NT2/D1 (cell line): ENCODE results near the gene HVCN1.
"Not testable (repeated sequence)": the region's sequence is repeated elsewhere in the genome, so short reads cannot be mapped to it uniquely, and the experiment has no call there.

ENCODE experiments used
- DNase-seq: peaks from one replicate; pipeline ENCODE4 v3.0.0-alpha.2; 2011; ENCODE audit warnings: low read depth, low spot score
- H3K27me3 ChIP-seq: 2 replicates; pipeline ENCODE4 v1.6.0; 2011; ENCODE audit warnings: mild to moderate bottlenecking; ENCODE audit not compliant: insufficient read length, insufficient read depth
- H3K36me3 ChIP-seq: 2 replicates; pipeline ENCODE4 v1.6.1; 2011; ENCODE audit warnings: mild to moderate bottlenecking, low read length, mixed read lengths; ENCODE audit not compliant: insufficient read depth, insufficient read length
- H3K4me1 ChIP-seq: 2 replicates; pipeline ENCODE4 v1.5.1; 2011; ENCODE audit not compliant: insufficient read depth, insufficient read length
- H3K4me3 ChIP-seq: 2 replicates; pipeline ENCODE4 v1.5.1; 2011; ENCODE audit warnings: low read depth; ENCODE audit not compliant: insufficient read length
- H3K9ac ChIP-seq: 2 replicates; pipeline ENCODE4 v1.6.0; 2011; ENCODE audit warnings: low read depth; ENCODE audit not compliant: insufficient read length
- H3K9me3 ChIP-seq: 2 replicates; pipeline ENCODE4 v1.5.1; 2011; ENCODE audit warnings: mild to moderate bottlenecking, low read length; ENCODE audit not compliant: insufficient read depth
- SUZ12 ChIP-seq: IDR thresholded peaks from 2 replicates; pipeline ENCODE4 v1.6.1; 2011; ENCODE audit not compliant: insufficient read length, insufficient read depth; ENCODE audit errors: extremely low read depth
- YY1 ChIP-seq: IDR thresholded peaks from 2 replicates; pipeline ENCODE4 v1.6.1; 2011; ENCODE audit not compliant: insufficient read length, insufficient read depth
- ZNF274 ChIP-seq: IDR thresholded peaks from 2 replicates; pipeline ENCODE4 v1.6.1; 2011; ENCODE audit warnings: mild to moderate bottlenecking, low read depth, low read length

Gene HVCN1

DNA sequence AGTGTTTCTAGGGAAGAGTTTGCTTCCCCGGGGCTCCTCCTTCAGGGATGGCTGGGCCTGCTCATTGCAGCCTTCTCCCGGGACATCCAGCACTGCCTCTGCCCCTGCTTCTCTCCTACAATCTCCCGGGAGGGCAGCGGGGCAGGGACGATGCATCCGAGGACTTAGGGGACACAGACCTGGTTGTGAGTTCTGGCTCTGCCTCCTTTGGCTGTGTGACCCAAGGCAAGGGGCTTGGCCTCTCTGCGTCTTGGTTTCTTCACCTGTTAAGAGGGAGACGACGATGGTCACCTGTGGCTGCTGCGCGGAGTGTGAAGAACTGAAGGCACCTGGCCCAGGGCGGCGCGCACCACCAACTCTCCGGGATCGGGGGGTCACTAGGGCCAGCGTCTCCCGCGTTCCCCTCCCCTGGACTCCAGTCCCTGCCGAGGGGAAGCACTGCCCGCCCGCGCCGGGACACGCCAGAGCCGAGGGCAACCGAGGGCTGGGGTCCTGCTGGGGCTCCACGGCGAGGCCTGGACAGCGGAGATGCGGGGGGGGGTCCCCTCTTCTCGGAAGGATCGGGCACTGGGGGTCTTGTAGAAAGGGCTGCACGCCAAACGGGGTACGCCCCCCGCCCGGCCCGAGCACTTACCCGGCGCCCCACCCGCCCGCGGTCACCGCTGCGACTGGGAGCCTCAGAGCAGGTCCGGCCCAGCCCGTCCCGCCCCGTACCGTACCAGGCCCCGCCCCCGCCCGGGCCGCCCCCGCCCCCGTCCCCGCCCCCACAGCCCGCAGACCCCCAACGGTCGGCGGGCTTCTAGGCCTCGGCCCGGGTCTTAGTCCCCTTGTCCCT lies at the start of gene HVCN1:
Gene HVCN1 (minus strand): TSS at position 670 of the 835 bp plus-strand sequence. CDS start 5,870 bp downstream, outside the sequence.
- H3K4me1 ChIP-seq = peaks cover 12% of the 10 kb centered on the region
- DNase-seq = no peak
- no peaks in the 10 kb centered on the region for H3K9me3 ChIP-seq
- H3K27me3 ChIP-seq = peaks cover 19% of the 10 kb centered on the region
- peak within 1 kb of the TSS; percentile 87 for H3K9ac ChIP-seq
- no peaks in the 10 kb centered on the region for H3K36me3 ChIP-seq
- peak within 1 kb of the TSS; percentile 62 for H3K4me3 ChIP-seq
- TF ChIP-seq SUZ12 = no peak
- TF ChIP-seq ZNF274 = no peak
- TF ChIP-seq YY1 = no peak

GRCh38 chr12:110737532-110737931 lies 48.6 kb upstream of the HVCN1 start:
- Histone ChIP-seq H3K4me1 (peaks cover 9% of the 10 kb centered on the region), H3K36me3 (peaks cover 69% of the 10 kb centered on the region), H3K4me3 (no peak overlapping the region), H3K9me3 (no peaks in the 10 kb centered on the region), H3K27me3 (no peaks in the 10 kb centered on the region), H3K9ac (no peak overlapping the region)
- TF ChIP-seq SUZ12 (no peak), ZNF274 (no peak), YY1 (no peak)
- no peak for DNase-seq

GRCh38 chr12:110737016-110737415 lies 48.1 kb upstream of the HVCN1 start:
- not testable (repeated sequence) for H3K9ac ChIP-seq, H3K4me1 ChIP-seq, H3K4me3 ChIP-seq, H3K27me3 ChIP-seq, H3K9me3 ChIP-seq, DNase-seq
- H3K36me3 ChIP-seq = peaks cover 73% of the 10 kb centered on the region

GRCh38 chr12:110733900-110734299 lies 45.0 kb upstream of the HVCN1 start:
- TF ChIP-seq YY1 (no peak), SUZ12 (no peak), ZNF274 (no peak)
- H3K36me3 ChIP-seq = peaks cover 81% of the 10 kb centered on the region
- peaks cover 8% of the 10 kb centered on the region for H3K4me1 ChIP-seq
- no peaks in the 10 kb centered on the region for H3K27me3 ChIP-seq
- no peaks in the 10 kb centered on the region for H3K9me3 ChIP-seq
- DNase-seq = no peak
- H3K9ac ChIP-seq = no peak overlapping the region
- H3K4me3 ChIP-seq = no peak overlapping the region

DNA sequence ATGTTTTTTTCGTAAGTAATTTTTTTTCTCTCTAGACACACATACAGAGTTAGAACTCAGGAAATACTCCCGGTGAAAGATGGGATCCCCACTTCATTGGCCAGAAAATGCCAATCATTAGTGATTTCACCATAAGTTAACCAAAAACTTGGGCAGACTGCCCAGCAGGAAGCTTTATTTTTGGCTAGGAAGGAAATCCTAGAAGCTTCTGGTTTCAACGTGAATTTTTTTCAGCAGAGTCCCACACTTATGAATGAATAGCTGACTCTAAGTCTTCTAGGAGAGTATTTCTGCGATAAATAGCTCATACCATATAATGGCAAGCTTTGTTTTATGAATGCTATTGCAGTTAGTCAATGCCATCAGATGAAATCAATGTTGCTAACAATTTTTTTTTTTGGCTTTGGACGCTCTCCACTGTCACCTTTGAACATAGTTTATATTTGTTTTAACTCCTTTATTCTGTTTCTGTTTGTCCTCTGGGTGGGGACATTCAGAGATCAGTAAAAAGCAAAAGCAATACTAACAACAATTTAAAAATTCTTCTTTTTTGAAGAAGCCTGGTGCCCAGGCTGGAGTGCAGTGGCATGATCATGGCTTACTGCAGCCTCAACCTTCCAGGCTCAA lies 44.3 kb upstream of the HVCN1 start:
- H3K4me1 ChIP-seq = peaks cover 6% of the 10 kb centered on the region
- H3K4me3 ChIP-seq = no peak overlapping the region
- H3K9me3 ChIP-seq = no peaks in the 10 kb centered on the region
- H3K36me3 ChIP-seq = peaks cover 81% of the 10 kb centered on the region
- H3K27me3 ChIP-seq = no peaks in the 10 kb centered on the region
- no peak for TF ChIP-seq SUZ12
- no peak for TF ChIP-seq YY1
- no peak for TF ChIP-seq ZNF274
- no peak overlapping the region for H3K9ac ChIP-seq
- DNase-seq = no peak

DNA sequence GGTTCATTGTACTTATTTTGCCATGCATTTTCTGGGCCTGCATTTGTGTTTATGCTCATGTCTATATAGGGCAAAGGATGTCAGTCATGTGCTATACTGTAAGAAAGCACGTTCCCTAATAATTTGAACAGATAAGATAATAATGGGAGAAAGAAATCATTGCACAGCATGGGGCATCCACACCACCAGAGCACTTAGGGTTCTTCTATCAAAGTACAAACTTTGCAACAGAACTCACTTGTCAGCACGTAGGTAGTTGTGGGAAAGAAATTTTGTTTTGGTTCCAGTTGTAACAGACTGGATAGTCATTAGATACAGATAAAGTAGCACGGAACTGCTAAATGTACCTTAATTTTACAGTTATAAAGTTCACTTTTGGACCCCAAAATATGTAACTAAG lies 43.7 kb upstream of the HVCN1 start:
- H3K27me3 ChIP-seq = no peaks in the 10 kb centered on the region
- H3K4me3 ChIP-seq = no peak overlapping the region
- H3K4me1 ChIP-seq = peaks cover 6% of the 10 kb centered on the region
- DNase-seq = no peak
- peaks cover 80% of the 10 kb centered on the region for H3K36me3 ChIP-seq
- no peak for TF ChIP-seq ZNF274
- no peak for TF ChIP-seq YY1
- no peak for TF ChIP-seq SUZ12
- H3K9ac ChIP-seq = no peak overlapping the region
- H3K9me3 ChIP-seq = no peaks in the 10 kb centered on the region

DNA sequence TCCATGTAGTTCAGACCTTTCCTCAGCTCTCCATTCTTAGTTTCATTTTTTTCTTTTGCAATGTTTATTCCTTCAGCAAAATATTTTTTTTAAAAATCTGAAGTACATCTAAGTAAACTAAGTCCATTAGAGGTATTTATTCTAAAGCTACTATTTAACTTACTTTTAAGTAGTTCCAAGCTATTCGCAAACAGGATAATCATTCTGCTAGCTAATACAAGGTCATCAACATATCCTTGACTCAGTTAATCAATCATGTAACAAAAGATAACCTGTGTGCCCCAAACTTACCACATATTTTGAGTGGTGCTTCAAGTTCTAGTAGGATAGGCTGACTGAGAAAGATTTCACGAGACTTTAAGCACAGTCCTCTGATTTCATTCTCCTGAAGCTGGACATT lies 42.6 kb upstream of the HVCN1 start:
- no peak for DNase-seq
- Histone ChIP-seq H3K9ac (no peak overlapping the region), H3K9me3 (no peaks in the 10 kb centered on the region), H3K4me3 (no peak overlapping the region), H3K36me3 (peaks cover 87% of the 10 kb centered on the region), H3K27me3 (no peaks in the 10 kb centered on the region), H3K4me1 (peaks cover 6% of the 10 kb centered on the region)
- TF ChIP-seq YY1 (no peak), ZNF274 (no peak), SUZ12 (no peak)
